ENCODE measurements around the gene BCL2L15.

DNA sequence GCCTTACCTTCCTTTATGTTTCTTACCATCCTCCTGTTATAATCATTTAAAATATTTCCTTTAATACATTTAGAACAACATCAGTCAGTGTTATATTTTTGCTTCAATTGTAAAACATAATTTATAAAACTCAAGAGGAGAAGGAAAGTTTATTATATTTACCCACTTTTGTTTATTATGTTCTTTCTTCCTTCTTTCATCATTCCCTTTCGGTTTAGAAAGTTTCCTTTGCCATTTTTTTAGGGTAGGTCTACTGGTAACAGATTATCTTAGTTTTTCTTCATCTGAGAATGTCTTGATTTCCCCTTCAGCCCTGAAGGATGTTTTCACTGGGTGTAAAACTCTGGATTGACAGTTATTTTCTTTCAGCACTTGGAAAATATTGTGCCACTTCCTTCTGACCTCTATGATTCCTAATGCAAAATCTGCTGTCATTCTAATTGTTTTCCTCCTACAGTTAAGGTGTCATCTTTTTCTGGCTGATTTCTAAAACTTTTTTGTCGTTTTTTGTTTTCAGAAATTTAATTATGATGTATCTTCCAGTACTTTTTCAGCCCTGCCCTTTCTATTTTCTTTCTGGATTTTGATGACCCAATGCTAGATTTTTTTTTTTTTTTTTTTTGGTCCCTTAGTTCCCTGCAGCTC is 40.9 kb downstream of the BCL2L15 start:
- TF ChIP-seq, protein P1, sequence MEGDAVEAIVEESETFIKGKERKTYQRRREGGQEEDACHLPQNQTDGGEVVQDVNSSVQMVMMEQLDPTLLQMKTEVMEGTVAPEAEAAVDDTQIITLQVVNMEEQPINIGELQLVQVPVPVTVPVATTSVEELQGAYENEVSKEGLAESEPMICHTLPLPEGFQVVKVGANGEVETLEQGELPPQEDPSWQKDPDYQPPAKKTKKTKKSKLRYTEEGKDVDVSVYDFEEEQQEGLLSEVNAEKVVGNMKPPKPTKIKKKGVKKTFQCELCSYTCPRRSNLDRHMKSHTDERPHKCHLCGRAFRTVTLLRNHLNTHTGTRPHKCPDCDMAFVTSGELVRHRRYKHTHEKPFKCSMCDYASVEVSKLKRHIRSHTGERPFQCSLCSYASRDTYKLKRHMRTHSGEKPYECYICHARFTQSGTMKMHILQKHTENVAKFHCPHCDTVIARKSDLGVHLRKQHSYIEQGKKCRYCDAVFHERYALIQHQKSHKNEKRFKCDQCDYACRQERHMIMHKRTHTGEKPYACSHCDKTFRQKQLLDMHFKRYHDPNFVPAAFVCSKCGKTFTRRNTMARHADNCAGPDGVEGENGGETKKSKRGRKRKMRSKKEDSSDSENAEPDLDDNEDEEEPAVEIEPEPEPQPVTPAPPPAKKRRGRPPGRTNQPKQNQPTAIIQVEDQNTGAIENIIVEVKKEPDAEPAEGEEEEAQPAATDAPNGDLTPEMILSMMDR (IDR thresholded peaks at IDR 0.05), result no peak
- no peak for TF ChIP-seq POLR2A (IDR thresholded peaks at IDR 0.05)
